Embryonic facial prominence (tissue), 1 donor: ENCODE results near the gene NISCH.

Source experiments
- DNase-seq: peaks from one replicate; pipeline ENCODE4 v3.0.0-alpha.2; 2016; ENCODE audit errors: extremely low spot score

Gene NISCH

DNA sequence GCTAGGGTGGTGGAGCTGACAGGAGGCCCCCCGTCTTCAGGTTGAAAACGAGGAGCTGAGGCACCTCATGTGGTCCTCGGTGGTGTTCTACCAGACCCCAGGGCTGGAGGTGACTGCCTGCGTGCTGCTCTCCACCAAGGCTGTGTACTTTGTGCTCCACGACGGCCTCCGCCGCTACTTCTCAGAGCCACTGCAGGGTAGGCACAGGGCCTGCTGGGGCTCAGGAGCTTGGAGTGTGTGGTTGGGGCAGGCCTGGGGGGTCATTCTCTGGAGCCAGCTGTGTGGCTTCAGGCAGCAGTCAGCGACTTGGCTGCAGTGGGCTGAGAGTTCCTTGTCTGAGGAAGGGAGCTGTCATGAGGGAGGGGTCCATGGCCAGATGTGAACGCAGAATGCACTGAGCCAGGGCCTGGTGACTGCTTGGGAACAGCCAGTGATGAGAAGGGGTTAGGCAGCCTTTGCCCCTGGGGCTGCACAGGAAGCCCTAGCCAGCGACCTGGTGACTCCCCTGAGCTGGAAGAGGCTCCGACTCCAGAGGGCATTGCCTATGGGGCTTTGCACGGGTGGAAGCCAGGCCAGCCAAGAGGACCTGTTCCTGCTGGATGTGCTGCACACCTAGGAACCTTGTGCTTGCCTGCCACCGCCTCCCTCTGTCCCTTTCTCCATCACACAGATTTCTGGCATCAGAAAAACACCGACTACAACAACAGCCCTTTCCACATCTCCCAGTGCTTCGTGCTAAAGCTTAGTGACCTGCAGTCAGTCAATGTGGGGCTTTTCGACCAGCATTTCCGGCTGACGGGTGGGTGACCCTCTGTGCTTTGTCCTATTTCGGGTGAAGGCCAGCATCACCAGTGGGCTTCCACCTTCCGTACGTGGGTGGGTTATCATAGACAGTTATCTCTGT, 34.9 kb downstream of the NISCH start:
- DNase-seq: no peak

DNA sequence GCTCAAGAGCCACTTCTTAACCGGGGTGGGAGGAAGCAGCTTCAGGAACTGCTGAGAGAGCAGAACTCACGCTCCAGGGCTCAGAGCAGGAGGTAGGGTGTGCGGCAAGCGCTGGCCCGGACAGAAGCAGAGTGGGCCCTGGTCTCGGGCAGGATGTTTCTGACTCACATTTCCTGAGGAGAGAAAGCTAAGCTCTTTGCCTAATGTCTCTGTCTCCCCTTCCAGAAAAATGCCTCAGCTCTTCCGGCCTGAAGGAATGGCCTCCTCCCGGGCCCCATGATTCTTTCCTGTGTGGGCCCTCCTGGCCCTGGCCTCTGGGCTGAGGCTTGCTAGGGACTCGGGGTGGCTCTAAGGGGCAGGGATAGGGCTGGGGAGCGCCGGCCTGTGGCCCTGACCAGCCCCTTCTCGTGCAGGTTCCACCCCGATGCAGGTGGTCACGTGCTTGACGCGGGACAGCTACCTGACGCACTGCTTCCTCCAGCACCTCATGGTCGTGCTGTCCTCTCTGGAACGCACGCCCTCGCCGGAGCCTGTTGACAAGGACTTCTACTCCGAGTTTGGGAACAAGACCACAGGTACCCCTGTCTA, 35.6 kb downstream of the NISCH start:
- no peak for DNase-seq

DNA sequence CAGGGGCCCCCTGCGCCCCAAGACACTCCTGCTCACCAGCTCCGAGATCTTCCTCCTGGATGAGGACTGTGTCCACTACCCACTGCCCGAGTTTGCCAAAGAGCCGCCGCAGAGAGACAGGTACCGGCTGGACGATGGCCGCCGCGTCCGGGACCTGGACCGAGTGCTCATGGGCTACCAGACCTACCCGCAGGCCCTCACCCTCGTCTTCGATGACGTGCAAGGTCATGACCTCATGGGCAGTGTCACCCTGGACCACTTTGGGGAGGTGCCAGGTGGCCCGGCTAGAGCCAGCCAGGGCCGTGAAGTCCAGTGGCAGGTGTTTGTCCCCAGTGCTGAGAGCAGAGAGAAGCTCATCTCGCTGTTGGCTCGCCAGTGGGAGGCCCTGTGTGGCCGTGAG, 36.7 kb downstream of the NISCH start:
- no peak for DNase-seq

DNA sequence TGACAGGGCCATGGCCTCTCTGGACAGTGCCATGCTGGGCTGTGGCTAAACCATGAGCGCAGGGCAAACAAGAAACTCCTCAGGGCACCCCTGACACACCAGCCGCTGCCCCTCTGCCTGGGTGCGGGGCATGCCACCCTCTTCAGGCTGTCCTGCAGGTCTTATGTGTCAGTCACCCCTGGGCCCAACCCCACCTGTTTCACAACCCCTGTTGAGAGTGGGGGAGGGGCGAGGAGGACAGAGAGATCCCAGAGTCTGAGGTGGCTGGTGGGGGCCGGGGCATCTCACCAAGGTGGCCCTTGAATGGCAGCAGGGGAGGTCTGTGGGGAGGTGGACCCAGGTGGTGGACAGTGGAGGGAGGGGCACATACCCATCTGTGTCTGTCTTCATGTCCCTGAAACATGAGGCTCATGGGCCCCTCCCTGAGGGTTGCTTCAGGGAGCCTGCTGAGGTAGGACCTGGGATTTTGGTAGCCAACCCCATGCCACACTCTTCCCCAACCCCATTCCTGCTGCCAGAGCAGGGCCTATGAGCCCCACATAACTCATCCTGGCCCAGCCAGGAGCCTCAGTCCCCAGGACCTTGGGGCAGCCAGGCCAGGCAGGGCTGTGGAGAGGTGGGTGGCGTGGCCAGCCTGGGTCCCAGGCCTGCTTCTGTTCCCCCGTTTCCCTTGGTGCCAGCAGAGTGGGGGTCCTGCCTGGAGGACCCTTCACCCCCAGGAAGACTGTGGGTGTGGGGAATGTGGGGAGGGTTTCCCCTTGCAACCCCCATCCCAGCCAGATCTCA, 38.0 kb downstream of the NISCH start:
- no peak for DNase-seq

DNA sequence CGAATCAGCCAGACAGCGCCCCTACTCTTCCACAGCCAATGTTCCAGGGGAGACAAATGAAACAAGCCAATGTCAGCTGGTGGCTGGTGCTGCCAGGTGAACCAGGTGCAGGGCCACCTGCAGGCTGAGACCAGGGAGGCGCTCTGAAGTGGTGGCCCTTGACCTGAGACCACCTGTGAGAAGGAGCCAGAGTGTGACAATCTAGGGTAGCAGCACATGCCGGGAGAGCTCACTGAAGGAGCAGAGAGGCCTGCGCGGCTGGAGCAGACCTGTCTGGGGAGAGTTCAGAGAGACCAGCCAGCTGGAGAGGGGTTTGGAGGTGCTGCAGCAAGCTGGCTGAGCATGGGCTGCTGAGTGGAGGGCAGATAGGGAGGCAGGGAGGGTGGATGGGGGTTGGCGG, 39.0 kb downstream of the NISCH start:
- no peak for DNase-seq

DNA sequence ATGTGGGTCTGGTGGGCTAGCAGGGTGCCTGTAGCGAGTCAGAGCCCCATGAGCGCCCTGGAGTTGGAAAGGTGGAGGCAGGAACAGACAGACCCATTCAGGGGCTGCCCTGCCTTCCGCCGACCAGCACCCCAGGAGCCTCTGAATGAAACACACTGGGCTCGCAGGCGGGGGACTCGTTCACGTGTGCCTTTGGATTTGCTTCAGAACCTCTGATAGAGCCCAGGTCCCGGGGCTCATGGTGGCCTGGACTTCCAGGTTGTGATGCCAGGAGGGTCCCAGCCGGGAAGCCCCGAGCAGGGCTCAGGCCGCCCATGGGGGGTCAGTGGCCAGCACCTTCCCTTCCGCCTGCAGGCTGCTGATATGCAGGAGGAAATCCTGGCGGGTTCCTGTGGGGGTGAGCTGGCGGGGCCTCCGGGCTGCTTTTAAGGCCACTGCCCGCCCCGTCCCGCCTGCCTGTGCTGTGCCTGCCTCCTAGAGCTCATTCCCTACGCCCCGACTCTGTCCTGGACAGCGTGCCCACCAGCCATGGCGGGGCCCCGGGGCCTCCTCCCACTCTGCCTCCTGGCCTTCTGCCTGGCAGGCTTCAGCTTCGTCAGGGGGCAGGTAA, 39.6 kb downstream of the NISCH start, which contains the start of gene STAB1:
STAB1 (plus strand) TSS at position 453 of the 610 bp plus-strand sequence; CDS start at position 529, 76 bp downstream.
- no peak for DNase-seq

DNA sequence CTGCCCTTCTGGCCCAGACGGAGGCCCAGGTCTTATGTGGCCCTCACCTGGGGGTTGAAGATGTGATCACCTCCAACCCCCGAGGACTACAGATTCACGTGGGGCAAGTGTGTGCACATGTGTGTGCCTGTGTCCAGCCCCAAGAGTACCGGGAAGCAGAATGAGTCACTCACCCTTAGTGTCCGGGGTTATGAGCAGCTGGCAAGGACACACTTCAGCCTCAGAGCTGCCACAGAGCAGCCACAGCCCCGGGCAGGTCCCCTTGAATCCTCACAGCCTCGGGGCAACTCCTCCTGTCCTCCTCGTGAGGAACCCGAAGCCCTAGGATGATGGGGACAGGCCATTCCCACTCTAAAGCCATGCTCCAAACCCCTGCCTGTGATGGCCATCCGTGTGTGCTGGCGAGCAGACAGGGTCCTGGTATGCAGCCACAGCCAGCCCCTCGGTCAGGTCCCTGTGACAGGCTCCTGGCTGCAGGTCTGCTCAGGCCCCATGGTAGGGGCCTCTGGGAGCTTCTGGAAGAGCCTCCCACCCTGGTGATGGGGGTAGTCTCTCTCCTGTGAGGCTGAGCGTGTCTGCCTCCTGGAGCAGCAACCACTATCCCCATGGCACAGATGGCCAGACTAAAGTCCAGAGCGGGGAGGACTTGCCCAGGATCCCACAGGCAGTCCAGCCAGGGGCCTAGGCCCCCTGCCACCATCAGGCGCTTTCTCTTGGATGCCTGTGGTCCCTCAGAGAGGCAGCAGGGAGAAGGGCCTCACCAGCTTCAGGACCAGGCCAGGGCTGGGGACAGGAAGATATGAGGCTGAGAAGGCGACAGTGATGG, 40.6 kb downstream of the NISCH start:
- DNase-seq: no peak

DNA sequence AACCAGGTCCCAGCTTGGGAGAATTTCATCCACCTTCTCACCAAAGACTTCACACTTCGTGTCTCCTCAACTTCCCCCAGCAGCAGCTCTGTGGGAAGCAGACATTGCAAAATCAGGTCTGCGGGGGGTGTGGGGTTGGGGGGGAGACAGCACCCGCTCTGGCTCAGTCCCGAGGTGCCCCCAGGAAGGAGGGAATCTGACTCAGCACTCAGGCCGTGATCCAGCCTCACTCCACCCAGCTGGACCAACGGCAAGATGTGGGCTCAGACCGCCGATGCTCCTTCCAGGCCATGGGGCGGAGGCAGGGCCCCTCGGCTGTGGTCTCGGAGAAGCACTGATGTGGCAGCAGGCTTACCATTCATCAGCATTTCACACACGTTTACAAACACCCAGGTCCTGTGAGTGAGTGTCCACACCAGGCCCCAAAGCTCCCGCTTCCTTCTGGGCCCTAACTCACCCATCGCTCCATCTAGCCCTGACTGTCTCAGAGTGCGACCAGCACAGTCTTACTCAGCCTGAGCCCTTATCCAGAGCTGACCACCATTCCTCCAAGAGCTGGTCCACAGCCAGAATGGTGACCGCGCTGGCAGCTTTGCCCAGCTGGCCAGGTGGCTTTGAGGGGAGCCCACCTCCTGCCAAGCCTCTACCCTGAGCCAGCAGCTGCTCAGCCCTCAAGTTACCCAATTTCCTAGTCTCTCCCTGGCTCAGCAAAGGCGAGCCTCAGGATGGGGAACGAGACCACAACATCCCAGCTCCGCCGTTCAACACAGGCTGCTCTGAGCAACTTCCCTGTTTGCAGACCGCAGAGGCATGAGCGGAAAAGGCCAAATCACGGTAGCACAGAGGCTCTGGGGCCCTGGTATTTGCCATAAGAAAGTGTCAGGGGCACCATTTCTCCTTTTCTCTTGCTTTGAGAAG, 43.0 kb downstream of the NISCH start:
- no peak for DNase-seq

DNA sequence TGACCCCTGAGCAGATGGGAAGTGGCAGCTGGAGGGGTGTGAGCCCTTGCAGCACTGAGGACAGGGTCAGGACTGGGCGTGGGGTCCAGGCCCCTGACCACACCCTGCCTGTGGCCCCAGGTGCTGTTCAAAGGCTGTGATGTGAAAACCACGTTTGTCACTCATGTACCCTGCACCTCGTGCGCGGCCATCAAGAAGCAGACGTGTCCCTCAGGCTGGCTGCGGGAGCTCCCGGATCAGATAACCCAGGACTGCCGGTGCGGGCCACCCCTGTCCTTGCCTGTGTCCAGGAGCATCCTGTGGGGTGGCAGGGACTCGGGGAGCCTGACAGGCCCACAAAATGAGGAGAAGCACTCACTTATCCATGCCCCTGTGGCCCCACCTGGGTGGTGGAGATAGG, 45.6 kb downstream of the NISCH start:
- no peak for DNase-seq

DNA sequence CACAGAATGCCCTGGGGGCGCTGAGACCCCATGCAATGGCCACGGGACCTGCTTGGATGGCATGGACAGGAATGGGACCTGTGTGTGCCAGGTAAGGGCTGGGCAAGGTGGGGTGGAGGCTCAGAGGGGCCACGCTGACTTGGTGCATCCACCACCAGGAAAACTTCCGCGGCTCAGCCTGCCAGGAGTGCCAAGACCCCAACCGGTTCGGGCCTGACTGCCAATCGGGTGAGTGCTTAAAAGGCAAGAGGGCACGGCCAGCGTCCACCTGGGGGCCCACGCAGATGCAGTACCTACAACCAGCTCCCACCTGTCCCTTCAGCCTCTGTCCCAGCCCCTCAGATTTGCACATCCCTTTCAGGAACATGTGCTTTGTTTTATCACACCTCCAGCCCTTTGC, 46.6 kb downstream of the NISCH start:
- DNase-seq: no peak

DNA sequence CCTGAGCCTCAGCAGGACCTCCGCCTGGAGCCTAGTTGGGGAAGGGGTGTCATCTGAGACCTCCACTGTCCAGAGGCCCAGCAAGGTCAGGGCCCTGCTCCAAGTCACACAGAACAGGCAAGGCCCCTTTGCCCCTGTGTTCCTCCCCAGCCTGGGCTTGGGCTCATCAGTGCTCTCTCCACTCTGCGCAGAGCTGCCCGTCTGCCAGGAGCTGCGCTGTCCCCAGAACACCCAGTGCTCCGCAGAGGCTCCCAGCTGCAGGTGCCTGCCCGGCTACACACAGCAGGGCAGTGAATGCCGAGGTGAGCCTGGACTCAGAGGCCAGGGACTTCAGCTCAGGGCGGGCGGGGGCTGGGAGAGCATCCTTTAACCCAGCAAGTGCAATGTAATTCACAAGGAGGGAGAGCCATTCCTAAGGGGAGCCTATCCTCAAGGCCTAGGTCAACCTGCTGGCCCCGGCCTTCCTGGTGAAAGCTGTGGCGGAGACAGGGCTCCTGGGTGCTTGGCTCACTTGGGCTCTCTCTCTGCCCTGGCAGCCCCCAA, 47.5 kb downstream of the NISCH start:
- no peak for DNase-seq

DNA sequence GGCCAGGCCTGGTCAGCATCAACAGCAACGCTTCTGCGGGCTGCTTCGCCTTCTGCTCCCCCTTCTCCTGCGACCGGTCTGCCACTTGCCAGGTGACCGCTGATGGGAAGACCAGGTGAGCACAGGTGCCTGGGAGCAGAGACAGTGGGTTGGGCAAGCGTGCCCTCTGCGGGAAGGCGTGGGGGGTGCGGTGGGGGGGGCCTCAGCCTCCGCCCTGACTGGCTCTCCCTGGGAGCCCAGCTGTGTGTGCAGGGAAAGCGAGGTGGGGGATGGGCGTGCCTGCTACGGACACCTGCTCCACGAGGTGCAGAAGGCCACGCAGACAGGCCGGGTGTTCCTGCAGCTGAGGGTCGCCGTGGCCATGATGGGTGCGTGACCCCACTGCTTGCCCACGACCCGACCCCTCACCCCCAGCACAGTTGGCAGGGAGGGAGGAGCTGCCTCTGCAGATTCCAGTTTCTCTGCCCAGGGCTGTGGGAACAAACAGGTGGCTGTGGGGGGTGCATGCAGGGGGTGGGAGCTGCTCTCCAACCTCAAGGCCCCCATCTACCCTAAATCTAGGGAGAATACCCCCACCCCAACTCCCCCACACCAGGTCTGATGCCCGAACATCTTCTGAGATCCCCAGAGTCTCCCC, 48.5 kb downstream of the NISCH start:
- DNase-seq: no peak

DNA sequence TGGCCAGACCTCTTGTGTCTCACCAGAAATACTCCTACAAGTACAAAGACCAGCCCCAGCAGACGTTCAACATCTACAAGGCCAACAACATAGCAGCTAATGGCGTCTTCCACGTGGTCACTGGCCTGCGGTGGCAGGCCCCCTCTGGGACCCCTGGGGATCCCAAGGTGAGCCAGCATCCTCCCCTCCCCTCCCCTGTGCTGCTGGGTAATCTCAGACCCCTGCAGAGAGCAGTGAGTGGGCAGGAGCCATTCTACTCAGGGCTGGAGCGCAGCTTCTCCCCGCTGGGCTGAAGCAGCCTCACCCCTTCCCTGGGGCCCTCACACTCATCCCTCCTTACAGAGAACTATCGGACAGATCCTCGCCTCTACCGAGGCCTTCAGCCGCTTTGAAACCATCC, 49.6 kb downstream of the NISCH start:
- DNase-seq: no peak

DNA sequence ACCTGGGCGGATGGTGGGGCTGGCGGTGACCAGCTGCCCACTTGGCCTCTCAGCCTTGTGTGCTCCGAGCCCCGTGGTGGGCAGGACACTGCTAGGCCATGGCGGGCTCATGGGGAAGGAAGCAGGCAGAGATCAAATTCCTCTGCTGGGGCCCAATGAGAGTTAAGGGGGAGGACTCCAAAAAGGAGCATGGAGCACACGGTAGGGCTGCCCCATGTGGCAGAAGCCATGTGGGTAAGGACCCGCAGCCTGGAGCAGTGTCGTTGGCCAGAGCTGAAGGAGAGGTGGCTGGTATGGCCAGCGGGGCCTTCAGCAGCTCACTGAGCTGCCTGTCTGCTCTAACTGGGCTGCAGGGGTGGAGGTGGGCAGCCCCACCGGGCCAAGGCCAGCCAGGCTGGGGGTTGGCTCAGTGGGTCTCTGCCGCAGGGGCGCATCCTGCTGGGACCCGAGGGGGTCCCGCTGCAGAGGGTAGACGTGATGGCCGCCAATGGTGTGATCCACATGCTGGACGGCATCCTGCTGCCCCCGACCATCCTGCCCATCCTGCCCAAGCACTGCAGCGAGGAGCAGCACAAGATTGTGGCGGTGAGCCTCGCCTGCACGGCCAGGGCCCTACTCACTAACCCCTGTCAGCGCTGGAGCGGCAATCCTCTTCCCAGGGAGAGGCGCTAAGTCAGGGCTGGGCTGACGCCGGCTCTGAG, 51.0 kb downstream of the NISCH start:
- DNase-seq: no peak

DNA sequence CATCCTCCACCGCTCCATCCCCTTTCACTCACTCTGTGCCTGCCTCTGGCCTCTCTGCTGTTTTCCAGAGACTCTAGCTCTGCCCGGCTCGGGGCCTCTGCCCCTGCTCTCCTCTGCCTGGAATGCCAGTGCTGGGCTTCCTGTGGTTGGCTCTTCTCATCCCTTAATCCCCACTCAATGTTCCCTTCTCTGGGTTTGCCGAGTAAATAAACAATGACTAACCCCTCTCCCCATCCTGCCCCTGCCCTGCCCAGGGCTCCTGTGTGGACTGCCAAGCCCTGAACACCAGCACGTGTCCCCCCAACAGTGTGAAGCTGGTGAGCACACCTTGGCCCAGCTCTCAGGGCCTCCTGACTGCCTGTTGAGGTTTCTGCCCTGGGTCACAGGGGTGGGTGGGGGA, 52.0 kb downstream of the NISCH start:
- DNase-seq: no peak

DNA sequence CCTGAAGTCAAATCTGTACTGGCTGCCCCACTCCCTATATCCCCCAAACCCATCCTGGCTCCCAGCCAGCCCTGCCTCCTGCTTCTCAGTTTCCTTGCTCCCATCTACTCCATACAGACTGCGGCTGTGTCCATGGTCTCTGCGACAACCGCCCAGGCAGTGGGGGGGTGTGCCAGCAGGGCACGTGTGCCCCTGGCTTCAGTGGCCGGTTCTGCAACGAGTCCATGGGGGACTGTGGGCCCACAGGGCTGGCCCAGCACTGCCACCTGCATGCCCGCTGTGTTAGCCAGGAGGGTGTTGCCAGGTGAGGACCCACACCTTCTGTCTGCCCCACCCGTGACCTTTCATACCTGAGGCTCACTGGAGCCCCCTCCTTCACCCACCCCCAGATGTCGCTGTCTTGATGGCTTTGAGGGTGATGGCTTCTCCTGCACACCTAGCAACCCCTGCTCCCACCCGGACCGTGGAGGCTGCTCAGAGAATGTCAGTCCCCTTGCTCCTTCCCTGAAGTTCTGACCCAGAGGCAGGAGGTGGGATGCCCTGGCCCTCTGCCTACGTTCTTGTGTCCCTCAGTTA, 54.4 kb downstream of the NISCH start:
- DNase-seq: no peak

DNA sequence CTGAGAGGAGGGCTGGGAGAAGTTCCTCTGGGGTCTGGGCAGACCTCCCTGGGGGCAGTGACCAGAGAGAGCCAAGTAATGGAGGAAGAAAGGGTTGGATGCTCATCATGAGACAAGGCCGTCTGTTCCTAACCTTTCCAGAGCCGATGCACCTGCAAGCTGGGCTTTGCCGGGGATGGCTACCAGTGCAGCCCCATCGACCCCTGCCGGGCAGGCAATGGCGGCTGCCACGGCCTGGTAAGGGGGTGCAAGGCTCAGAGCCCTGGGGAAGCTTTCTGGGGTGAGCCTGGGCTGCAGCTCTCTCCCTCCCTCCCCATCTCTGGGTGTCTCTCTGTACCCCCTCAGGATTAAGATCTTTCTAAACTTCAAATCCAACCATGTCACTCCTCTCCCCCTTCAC, 56.1 kb downstream of the NISCH start:
- no peak for DNase-seq

DNA sequence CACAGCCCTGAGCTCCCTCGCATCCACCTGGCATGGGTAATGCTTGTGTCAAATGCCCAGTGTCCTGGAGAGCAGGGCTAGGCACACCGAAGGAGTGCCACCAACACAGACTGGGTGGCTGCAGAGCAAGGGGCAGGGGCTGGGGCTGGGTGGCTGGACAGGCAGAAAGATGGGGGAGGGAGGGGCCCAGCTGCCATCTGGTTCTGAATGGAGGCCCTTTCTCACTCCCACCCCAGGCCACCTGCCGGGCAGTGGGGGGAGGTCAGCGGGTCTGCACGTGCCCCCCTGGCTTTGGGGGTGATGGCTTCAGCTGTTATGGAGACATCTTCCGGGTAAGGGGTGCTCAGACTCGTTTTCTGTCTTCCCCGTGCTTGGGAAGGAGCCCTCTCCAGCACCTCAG, 56.7 kb downstream of the NISCH start:
- DNase-seq: no peak
